Measurements from ENCODE around the gene GLYATL1. TPM values are rescaled to one million over a fixed set of nuclear protein-coding genes. Genes with fewer than 3 reads are reported as not detected.
"Not testable (repeated sequence)": the region's sequence is repeated elsewhere in the genome, so short reads cannot be mapped to it uniquely, and the experiment has no call there.

Gene GLYATL1
- total and polyA plus RNA-seq, 5 donors from 2014 or later: not detected

GRCh38 chr11:59000003-59000402 is 60.7 kb downstream of the GLYATL1 start:
- Mint-ChIP-seq H3K27ac (no peak overlapping the region), H3K27me3 (peaks cover 16% of the 10 kb centered on the region), H3K9me3 (peaks cover 0 to 2% (median 0%) of the 10 kb centered on the region in 7 donors), H3K4me3 (no peak overlapping the region), H3K36me3 (no peaks in the 10 kb centered on the region), H3K4me1 (no peaks in the 10 kb centered on the region)
- H3K4me3 ChIP-seq (ENCODE audit: low read depth, low read length): no peak overlapping the region
- no peaks in the 10 kb centered on the region for H3K9me3 ChIP-seq (ENCODE audit: control insufficient read depth in 2 of 2, low read length in 2 of 2)
- DNase-seq (no peak), ATAC-seq (ENCODE audit: low read depth in 2 of 2) (no peak)
- no peak overlapping the region for H3K27ac ChIP-seq (ENCODE audit: insufficient read depth, low read length, poor library complexity, severe bottlenecking)
- H3K27me3 ChIP-seq (ENCODE audit: control insufficient read depth, insufficient read depth, low read length): peaks cover 4% of the 10 kb centered on the region
- no peaks in the 10 kb centered on the region for H3K4me1 ChIP-seq (ENCODE audit: control insufficient read depth, insufficient read depth, low read length, poor library complexity, severe bottlenecking)
- H3K36me3 ChIP-seq (ENCODE audit: control insufficient read depth, insufficient read depth, low read length): no peaks in the 10 kb centered on the region

GRCh38 chr11:59002006-59002405 is 62.7 kb downstream of the GLYATL1 start:
- H3K4me1 ChIP-seq (ENCODE audit: control insufficient read depth, insufficient read depth, low read length, poor library complexity, severe bottlenecking); H3K4me1 Mint-ChIP-seq; H3K4me3 ChIP-seq (ENCODE audit: low read depth, low read length); H3K36me3 ChIP-seq (ENCODE audit: control insufficient read depth, insufficient read depth, low read length); H3K4me3 Mint-ChIP-seq; DNase-seq; H3K36me3 Mint-ChIP-seq; ATAC-seq (ENCODE audit: low read depth in 2 of 2); H3K27ac Mint-ChIP-seq; H3K9me3 Mint-ChIP-seq; H3K27me3 ChIP-seq (ENCODE audit: control insufficient read depth, insufficient read depth, low read length); H3K9me3 ChIP-seq (ENCODE audit: control insufficient read depth in 2 of 2, low read length in 2 of 2); H3K27ac ChIP-seq (ENCODE audit: insufficient read depth, low read length, poor library complexity, severe bottlenecking): not testable (repeated sequence)
- peaks cover 21% of the 10 kb centered on the region for H3K27me3 Mint-ChIP-seq

Other genes starting within 250 kb of the GLYATL1 start
- not detected for gene GLYAT, start 207.5 kb upstream of the GLYATL1 start, total RNA-seq
- gene GLYAT, start 207.5 kb upstream of the GLYATL1 start, polyA plus RNA-seq: not detected
- not detected for gene GLYATL2, start 94.8 kb upstream of the GLYATL1 start, total RNA-seq
- gene GLYATL2, start 94.8 kb upstream of the GLYATL1 start, polyA plus RNA-seq: not detected
- not detected for gene GLYATL1B, start 146.8 kb downstream of the GLYATL1 start, total RNA-seq
- not detected for gene GLYATL1B, start 146.8 kb downstream of the GLYATL1 start, polyA plus RNA-seq
- 3.3 TPM for gene FAM111B, start 167.7 kb downstream of the GLYATL1 start, total RNA-seq
- 1 to 10 TPM in 2 of 4 donors, under 1 TPM in 2; 0.15 to 2.3 (median 1.0) TPM for gene FAM111B, start 167.7 kb downstream of the GLYATL1 start, polyA plus RNA-seq
- 73.4 TPM for gene FAM111A, start 203.4 kb downstream of the GLYATL1 start, total RNA-seq
- 10 to 100 TPM; 28.6 to 41.5 (median 32.8) TPM for gene FAM111A, start 203.4 kb downstream of the GLYATL1 start, polyA plus RNA-seq
- gene DTX4, start 232.6 kb downstream of the GLYATL1 start, total RNA-seq: 1.0 TPM
- gene DTX4, start 232.6 kb downstream of the GLYATL1 start, polyA plus RNA-seq: under 1 TPM in 2 of 4 donors, not detected in 2; 0.11 to 0.25 TPM

All from CD4-positive, CD25-positive, alpha-beta regulatory T cell (primary cell).